Vagina (tissue), 2 donors: ENCODE measurements around the gene EXPH5.

Experiments used
- POLR2A ChIP-seq, 2 donors: fragments of 450-650 bp; IDR thresholded peaks; one replicate each; pipeline ENCODE4 v1.6.1; 2017; ENCODE audit warnings: antibody characterized with exemption in 2 of 2, mild to moderate bottlenecking in 2 of 2, moderate library complexity in 2 of 2
- POLR2AphosphoS5 ChIP-seq, 2 donors: sonication (generic); formaldehyde crosslinking; IDR thresholded peaks; one replicate each; pipeline ENCODE4 v1.9.0; 2017; ENCODE audit warnings: antibody characterized with exemption in 2 of 2, mild to moderate bottlenecking in 2 of 2, low read depth in 1 of 2; ENCODE audit not compliant: insufficient read depth in 1 of 2
- TF ChIP-seq, protein P1 (sequence below), 3 experiments: fragments of 450-650 bp in 2 of 3; fragments of 200-600 bp in 1 of 3; sonication (generic) in 1 of 3; IDR thresholded peaks; one replicate each; pipeline ENCODE4 v1.5.1; 2017 to 2019; ENCODE audit warnings: antibody characterized with exemption in 3 of 3, mild to moderate bottlenecking in 2 of 3, moderate library complexity in 2 of 3

DNA sequence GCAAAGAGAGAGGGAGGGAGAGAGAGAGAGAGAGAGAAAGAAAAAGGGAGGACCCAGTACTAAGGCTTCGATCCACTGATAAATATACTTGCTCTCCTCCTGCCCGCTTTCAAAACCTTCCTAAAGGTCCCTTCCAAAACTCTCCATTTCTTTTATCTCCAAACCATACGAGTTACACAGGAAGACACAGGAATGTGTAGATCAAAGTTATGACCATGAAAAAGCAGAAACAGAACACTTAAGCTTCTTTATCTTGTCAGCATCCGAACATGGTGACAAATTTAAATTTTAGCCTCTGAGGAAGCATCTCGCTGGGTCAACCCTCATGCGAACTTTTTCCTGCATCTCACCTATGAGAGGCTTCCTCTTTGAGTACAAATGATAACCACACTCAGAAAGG lies 66.2 kb downstream of the EXPH5 start:
- TF ChIP-seq POLR2A (IDR thresholded peaks at IDR 0.05) (no peak), POLR2AphosphoS5 (IDR thresholded peaks at IDR 0.05; ENCODE audit: insufficient read depth in 1 of 2, low read depth in 1 of 2) (no peak)
- TF ChIP-seq, protein P1, sequence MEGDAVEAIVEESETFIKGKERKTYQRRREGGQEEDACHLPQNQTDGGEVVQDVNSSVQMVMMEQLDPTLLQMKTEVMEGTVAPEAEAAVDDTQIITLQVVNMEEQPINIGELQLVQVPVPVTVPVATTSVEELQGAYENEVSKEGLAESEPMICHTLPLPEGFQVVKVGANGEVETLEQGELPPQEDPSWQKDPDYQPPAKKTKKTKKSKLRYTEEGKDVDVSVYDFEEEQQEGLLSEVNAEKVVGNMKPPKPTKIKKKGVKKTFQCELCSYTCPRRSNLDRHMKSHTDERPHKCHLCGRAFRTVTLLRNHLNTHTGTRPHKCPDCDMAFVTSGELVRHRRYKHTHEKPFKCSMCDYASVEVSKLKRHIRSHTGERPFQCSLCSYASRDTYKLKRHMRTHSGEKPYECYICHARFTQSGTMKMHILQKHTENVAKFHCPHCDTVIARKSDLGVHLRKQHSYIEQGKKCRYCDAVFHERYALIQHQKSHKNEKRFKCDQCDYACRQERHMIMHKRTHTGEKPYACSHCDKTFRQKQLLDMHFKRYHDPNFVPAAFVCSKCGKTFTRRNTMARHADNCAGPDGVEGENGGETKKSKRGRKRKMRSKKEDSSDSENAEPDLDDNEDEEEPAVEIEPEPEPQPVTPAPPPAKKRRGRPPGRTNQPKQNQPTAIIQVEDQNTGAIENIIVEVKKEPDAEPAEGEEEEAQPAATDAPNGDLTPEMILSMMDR (IDR thresholded peaks at IDR 0.05), result no peak
